Activated T-cell treated with anti-CD3 and anti-CD28 coated beads for 1 hour (primary cell): ENCODE data around the gene RAD54L.
A peak's percentile ranks its signal among the peaks of the same experiment; 100 is the strongest.
"Not testable (repeated sequence)": the region's sequence is repeated elsewhere in the genome, so short reads cannot be mapped to it uniquely, and the experiment has no call there.

Source experiments
- DNase-seq: peaks from one replicate; pipeline ENCODE4 v3.0.0-alpha.2; 2020; ENCODE audit warnings: low read depth

RAD54L gene

DNA sequence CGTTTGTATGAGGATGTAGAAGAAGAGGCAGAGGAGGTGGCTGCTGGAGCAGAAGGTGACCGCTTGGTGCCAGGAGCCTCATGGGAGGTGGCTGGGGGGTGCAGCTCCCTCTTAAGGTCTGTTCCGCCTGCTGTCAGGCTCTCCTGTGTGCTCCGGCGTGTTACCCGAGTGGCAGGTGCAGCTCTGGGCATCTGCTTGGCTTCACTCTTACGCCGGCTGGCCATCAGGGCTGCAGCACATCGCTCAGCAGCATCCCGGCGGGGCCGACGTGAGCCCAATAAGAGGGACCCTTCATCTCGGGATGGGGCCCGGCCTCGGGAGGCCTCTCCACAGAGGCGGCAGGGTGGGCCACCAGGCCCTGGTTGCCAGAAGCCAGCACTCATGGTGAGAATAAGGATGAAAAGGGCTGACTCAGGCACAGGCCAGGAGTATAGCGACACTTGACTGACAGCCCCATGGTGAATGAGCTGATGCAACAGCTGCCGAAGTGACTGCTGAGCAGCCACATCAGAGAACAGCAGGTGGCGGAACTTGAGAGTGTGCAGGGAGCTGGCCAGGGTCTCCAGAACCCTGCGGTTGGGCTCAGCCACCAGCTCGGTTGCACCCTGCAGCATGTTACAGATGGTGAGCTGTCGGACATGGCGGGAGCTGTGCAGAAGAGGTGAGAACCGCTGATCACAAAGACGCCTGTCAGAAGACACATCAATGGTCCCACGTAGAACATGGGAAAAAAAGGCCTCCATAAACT lies 38.3 kb downstream of the RAD54L start:
- DNase-seq = no peak

GRCh38 chr1:46288485-46289133 lies 41.0 kb downstream of the RAD54L start:
- DNase-seq = no peak

- DNase-seq = no peak
Measured at GRCh38 chr1:46289134-46289494, 41.6 kb downstream of the RAD54L start.

GRCh38 chr1:46289976-46290375 lies 42.4 kb downstream of the RAD54L start:
- no peak for DNase-seq

GRCh38 chr1:46295306-46295705 lies 47.7 kb downstream of the RAD54L start:
- no peak for DNase-seq

DNA sequence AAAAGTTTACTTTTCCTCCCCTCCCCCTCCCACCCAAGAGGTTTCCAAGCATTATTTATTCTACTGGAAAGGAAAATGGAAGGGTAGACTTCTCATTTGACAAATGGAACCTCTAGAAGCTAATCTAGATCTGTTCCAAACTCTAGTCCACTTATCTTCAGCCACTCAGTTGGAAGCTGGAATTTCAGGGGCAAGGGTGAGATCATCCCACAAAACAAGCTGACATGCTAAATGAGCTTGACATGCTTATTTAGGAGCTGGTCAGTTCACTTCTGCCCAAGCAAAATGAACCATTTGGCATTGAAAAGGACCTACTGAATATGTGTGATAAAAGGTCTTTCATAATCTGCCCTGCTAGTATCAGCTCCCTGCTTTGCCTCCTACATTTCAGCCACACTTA lies 50.8 kb downstream of the RAD54L start:
- DNase-seq = no peak

DNA sequence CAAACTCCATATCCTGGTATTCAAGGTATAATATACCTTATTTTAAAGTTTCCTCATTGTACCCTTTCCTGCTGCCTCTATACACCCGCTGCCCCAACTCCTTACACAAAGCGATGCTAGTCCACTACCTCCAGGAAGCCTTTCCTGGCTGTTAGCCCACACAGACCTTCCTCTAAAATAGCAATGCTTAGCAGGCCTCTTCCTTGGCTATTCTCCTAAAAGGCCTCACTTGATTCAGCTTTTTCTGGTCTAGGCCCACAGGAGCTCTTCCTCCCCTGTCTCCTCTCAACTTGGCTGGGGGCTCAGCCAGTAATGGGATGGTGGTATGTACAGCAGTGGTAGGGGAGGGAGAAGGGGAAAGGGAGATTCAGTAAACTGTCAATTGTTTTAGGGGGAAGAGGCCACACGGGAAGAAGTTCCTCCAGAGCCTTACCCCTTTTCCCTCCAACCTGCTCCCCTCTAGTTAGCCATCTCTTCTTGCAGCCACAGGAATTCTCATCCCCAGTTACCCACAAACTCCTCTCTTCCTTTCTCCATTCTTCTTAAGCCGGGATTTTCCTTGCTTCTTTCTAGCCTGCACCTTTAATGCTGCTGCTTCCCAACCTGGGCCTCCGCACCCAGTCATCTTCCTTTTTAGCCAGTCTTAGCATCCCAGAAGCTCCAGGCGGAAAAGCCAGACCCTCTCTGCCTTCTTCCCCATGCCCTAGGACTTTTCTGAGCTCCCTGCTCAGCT lies 53.3 kb downstream of the RAD54L start:
- no peak for DNase-seq

DNA sequence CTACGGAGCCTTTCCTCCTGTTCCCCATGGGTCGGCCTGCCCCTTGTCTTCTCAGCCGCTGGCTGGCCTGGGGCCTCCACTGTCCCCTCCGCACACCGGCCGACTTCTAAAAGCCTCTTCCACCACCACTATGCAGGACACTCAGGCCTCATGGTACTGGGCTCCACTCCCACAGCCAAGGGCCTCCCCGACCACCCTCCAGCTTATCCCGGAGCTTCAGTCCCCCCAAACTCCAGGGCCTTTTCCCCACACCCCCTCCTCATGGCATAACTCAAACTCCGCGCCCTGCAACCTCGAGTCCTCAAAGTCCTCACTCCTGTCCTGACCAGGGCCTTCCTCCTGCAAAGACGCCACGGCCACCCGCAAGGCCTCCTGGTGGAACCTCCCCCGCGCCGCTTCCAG lies 53.8 kb downstream of the RAD54L start:
- no peak for DNase-seq

- DNase-seq = peak; percentile 33
Measured at GRCh38 chr1:46301808-46302640, 54.5 kb downstream of the RAD54L start.

- DNase-seq = peak; percentile 12
Measured at GRCh38 chr1:46302641-46303037, 55.1 kb downstream of the RAD54L start.

DNA sequence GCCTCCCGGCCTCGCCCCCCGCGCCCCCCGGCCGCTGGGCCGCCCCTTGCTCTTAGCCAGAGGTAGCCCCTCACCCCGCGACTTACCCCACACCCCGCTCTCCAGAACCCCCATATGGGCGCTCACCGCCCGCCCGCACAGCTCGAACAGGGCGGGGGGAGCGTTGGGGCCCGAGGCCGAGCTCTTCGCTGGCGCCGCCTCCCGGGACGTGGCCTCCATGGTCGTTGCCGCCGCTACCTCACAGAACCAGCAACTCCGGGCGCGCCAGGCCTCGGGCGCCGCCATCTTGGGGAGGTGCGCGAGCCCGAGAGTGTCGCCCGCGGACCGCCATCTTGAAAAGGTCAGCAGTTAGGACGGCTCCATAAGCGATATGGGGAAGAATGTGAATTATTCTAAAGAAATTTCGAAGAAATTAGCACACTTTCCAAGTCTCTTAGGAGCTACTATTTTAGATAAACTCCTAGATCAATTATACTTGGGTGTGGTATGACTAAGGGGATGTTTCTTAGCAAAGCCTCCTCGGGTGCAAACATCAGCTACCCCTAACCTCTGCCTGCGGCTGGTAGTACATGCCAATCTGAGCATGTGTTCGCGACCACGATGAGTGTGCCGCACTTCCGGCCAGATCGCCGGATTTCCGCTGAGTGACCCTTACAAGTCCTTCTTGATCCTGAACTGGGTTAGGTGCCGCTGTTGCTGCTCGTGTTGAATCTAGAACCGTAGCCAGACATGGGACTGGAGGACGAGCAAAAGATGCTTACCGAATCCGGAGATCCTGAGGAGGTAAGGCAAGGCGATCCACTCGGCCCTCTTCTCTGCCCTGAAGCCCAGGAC lies 55.7 kb downstream of the RAD54L start, which contains the start of the genes LRRC41 and UQCRH:
Gene LRRC41 (minus strand): TSS at position 579 of the 834 bp plus-strand sequence. CDS start 294 bp downstream, at position 285.
Gene UQCRH (plus strand): TSS at position 661 of the 834 bp plus-strand sequence. CDS start 69 bp downstream, at position 730.
- DNase-seq = peak; percentile 88

GRCh38 chr1:46303872-46304326 lies 56.3 kb downstream of the RAD54L start:
- no peak for DNase-seq

DNA sequence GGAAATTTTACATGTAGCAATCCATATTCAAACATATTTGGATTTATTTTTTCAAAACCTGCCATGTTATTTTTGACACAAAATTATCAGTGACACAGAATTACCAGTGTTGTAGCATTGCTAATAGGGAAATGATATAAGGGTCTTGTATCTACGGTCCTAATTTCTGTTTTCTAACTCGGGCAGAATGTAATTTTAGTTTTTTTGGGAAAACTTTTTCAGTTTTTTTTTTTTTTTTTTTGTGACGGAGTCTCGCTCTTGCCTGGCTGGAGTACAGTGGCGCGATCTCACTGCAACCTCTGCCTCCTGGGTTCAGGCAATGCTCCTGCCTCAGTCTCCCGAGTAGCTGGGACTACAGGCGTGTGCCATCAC lies 58.6 kb downstream of the RAD54L start:
- no peak for DNase-seq

DNA sequence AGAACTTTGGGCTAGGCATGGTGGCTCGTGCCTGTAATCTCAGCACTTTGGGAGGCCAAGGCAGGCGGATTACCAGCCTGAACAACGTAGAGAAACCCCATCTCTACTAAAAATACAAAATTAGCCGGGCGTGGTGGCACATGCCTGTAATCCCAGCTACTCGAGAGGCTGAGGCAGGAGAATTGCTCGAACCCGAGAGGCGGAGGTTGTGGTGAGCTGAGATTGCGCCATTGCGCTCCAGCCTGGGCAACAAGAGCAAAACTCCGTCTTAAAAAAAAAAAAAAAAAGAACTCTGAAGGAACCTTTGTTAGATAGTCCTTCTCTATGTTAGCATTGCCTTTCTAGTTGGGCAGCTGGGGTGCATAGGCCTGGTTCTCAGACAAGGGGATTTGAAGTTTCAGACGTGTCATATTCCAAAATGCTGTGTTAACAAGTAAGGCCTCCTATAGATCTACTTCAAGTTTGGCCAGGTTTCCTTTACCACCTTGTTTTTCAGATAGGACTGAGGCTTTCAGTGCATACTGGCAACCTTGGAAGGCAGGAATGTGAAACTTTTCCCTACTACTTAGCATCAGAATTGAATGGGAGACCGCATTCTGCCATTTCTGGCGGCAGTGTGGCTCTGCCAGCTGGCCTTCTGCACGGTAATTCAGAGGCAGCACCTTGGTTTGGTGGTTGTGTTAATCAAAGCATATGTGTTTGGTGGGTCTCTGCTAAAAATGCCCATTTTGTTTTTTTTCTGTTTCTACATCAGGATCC lies 62.0 kb downstream of the RAD54L start:
- DNase-seq = no peak

DNA sequence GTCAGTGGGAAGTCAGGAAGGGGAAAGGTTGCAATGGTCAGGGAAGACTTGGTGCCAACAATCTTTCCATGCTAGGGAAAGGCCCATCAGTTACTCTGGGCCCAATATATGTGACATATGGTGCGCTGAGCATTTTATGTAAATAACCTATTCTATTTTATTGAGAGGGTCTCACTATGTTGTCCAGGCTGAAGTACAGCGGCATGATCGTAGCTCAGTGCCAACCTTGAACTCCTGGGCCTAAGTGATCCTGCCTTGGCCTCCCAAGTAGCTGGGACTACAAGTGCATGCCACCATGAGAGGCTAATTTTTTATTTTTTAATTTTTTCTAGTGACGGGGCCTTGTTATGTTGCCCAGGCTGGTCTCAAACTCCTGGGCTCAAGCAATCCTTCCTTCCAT lies 62.8 kb downstream of the RAD54L start:
- no peak for DNase-seq

DNA sequence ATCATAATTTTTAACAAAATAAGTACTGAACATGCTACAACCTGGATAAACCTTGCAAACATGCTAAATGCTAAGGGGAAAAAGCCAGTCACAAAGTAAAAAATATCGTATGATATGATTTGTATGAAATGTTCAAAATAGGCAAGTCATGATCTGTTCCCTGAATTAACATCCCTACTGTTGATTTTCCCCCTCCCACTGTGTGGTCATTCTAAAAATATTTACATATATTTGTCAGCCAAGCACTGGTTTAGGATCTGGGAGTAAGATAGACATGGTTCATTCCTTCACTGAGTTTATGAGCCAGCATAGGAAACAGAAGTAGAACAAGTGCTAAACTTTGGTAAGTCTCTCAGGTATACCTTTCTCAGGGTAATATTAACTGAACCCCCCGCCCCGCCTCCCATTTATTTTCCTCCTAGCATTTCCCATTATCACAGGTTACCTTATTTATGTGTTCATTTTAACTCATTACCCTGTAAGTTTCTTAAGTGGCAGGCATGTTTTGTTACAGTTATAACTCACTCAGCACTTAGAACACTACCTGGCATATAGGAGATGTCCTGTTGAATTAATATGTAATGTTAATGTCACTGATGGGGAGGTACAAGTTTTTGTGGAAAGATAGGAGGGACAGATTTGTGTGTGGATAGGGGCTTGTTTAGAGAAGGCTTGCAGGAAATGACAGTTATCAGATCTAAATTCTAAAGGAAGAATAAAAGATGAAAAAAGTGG lies 68.3 kb downstream of the RAD54L start:
- no peak for DNase-seq

GRCh38 chr1:46317323-46317722 lies 69.8 kb downstream of the RAD54L start:
- no peak for DNase-seq

DNA sequence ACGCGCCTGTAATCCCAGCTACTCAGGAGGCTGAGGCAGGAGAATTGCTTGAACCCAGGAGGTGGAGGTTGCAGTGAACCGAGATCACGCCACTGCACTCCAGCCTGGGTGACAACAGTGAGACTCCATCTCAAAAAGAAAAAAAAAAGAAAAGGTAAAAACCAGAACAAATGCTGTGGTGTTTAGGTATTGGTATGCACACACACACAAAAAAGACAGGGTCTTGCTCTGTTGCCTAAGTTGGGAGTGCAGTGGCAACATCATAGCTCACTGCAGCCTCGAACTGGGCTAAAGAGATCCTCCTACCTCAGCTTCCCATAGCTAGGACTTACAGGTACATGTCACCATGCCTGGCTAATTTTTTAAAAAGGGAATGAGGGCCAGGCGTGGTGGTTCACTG lies 71.7 kb downstream of the RAD54L start:
- DNase-seq = not testable (repeated sequence)
